HG02571 (cell line): ENCODE data around the gene LGALS7.
A peak's percentile ranks its signal among the peaks of the same experiment; 100 is the strongest.
"Not testable (repeated sequence)": the region's sequence is repeated elsewhere in the genome, so short reads cannot be mapped to it uniquely, and the experiment has no call there.

Experiments used
- ATAC-seq: cut with Tn5 transposase; IDR thresholded peaks from one replicate; pipeline ENCODE4 v1.9.1; 2021; ENCODE audit warnings: mild to moderate bottlenecking, moderate library complexity; ENCODE audit not compliant: unreplicated experiment

LGALS7 gene

GRCh38 chr19:38774181-38774950, 1.0 kb upstream of the LGALS7 start:
- no peak for ATAC-seq

GRCh38 chr19:38771569-38771968, 1.7 kb downstream of the LGALS7 start:
- ATAC-seq: not testable (repeated sequence)

DNA sequence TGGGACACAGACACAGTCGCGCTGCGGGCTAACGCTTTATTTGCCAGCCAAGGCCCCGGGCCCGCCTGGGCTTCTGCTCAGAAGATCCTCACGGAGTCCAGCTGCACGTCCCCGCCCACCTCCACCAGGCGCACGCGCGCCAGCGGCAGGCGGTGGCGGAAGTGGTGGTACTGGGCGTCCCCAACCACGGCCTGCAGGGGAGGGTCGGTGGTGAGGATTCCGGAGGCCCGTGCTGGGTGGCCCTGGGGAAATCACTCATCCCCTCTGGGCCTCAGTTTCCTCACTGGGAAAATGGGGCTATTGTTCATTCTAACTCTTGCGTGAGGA, 2.4 kb downstream of the LGALS7 start:
- peak; percentile 52 for ATAC-seq

DNA sequence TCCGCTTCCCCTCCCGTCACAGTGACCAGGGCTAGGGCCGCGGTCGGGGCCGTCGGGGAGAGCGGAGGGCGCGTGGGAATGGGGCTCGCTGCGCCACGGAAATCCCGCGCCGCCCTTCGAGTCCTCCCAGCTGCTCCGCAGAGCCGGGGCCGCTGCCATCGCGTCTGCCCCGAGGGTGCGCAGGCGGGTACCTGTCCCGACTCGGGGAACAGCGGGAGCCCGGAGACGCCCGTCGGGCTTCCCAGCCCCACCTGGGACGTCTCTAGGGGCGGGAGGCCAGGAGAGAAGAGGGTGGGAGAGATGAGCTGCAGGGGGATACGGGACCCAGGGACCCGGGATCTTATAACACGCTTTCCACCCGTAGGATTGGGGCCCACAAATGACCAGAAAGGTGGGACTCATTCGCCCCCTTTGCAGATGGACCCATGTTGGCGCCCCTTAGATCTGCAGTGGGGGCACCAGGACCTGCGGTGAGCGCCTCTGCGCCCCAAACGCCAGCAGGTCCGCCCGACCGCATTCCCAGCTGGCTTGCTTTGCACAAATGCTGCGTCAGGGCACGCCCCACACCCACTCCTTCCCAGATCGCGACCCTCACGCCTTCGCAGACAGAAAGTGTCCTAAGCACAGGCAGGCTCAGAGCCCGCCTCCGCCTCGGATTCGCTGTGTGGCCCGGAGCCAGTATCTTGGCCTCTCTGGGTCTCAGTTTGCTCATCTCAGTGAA, 2.9 kb downstream of the LGALS7 start:
- peak; percentile 7 for ATAC-seq

GRCh38 chr19:38769635-38770211, 3.6 kb downstream of the LGALS7 start:
- ATAC-seq: no peak

GRCh38 chr19:38766276-38767047, 6.9 kb downstream of the LGALS7 start:
- ATAC-seq: no peak

DNA sequence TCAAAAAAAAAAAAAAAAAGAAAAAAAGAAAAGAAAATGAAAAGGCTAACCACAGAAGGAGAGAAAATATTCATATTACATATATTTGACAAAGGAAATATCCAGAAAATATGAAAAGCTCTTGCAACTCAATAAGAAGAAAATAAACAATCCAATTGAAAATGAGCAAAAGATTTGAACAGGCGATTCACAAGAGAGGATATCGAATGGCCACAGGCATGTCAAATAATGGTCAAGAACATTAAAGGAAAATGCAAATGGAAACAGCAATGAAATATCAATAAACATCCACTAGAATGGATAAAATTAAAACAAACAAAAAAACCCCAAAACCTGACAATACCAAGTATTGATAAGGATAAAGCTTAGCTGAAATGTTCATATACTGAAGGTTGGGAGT, 8.1 kb downstream of the LGALS7 start:
- ATAC-seq: no peak

DNA sequence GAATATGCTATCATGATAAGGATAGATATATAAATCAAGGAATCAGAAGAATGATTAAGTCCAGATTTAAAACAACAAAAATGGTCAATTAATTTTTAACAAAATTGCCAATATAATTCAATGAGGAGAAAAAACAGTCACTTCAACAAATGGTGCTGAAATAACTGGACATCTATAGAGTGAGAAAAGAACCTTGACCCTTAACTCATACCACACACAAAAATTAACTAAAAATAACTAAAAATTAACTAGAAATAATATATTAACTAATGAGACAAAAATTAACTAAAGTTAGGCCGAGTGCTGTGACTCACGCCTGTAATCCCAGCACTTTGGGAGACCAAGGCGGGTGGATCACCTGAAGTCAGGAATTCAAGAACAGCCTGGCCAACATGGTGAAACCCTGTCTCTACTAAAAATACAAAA, 9.5 kb downstream of the LGALS7 start:
- ATAC-seq: no peak

DNA sequence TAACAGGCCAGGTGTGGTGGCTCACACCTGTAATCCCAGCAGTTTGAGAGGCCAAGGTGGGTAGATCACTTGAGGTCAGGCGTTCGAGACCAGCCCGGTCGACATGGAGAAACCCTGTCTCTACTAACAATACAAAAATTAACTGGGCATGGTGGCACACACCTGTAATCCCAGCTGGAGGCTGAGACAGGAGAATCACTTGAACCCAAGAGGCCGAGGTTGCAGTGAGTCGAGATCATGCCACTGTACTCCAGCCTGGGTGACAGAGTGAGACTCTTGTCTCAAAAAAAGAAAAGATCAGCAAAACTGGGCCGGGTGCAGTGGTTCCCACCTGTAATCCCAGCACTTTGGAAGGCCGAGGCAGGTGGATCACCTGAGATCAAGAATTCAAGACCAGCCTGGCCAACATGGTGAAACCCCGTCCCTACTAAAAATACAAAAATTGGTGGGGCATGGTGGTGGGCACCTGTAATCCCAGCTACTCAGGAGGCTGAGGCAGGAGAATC, 11.4 kb downstream of the LGALS7 start:
- ATAC-seq: not testable (repeated sequence)

- ATAC-seq: not testable (repeated sequence)
Measured at GRCh38 chr19:38760805-38761517, 12.4 kb downstream of the LGALS7 start.

DNA sequence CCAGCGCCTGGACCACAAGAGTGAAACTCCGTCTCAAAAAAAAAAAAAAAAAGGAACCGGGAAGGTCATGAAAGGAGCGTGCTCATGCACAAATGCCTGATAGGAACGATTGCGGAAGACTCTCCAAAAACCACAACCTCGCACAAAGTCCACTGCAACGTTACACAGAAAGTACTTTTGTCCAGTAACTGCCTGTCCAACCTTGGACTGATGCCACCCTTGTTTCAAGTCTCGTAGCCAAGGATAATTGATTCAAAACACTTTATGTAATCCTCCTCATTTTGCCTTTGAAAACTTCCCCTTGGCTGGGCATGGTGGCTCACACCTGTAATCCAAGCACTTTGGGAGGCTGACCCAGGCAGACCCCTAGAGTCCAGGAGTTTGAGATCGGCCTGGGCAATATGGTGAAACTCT, 13.7 kb downstream of the LGALS7 start:
- no peak for ATAC-seq

DNA sequence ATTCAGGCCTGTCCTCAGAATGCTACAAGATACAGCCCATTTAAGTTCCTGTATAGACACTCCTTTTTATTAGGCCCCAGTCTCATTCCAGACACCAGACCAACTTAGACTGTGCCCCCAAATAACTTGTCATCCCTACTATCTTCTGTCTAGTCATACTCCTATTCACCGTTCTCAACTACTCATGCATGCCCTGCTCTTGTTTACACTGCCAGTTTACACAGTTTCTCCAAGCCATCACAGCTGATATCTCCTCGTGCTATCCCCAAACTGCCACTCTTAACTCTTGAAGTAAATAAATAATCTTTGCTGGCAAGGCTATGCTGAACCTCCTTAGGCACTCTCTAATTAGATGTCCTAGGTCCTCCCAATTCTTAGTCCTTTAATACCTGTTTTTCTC, 19.1 kb downstream of the LGALS7 start:
- not testable (repeated sequence) for ATAC-seq

- not testable (repeated sequence) for ATAC-seq
Measured at GRCh38 chr19:38753783-38754182, 19.5 kb downstream of the LGALS7 start.

- no peak for ATAC-seq
Measured at GRCh38 chr19:38745316-38745715, 28.0 kb downstream of the LGALS7 start.

GRCh38 chr19:38744874-38745273, 28.4 kb downstream of the LGALS7 start:
- no peak for ATAC-seq

DNA sequence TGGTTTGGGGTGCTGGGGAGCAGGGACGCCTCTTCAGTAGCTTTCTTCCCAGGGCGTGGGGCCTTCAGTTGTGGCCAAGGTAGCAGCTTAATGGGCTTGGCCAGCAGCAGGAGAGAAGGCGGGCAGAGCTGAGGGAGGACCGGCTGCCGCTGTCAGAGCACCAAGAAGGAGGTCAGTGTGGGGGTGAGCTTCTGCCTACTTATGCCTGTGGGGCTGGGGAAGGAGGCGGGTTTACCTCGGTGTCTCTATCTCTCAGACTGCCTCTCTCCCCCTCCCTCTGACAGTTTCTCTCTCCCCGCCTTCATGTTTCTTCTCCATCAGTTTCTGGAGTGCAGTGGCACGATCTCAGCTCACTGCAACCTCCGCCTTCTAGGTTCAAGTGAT, 29.0 kb downstream of the LGALS7 start, which contains the start of gene CAPN12:
Gene CAPN12 (minus strand): TSS at position 177 of the 384 bp plus-strand sequence. CDS start 309 bp downstream, outside the sequence.
- ATAC-seq: no peak

- no peak for ATAC-seq
Measured at GRCh38 chr19:38743394-38744297, 29.7 kb downstream of the LGALS7 start.

GRCh38 chr19:38742906-38743305, 30.4 kb downstream of the LGALS7 start:
- no peak for ATAC-seq

- no peak for ATAC-seq
Measured at GRCh38 chr19:38742296-38742695, 31.0 kb downstream of the LGALS7 start.
